Measurements from ENCODE around the gene DPEP2.
A peak's percentile ranks its signal among the peaks of the same experiment; 100 is the strongest.
"Not testable (repeated sequence)": the region's sequence is repeated elsewhere in the genome, so short reads cannot be mapped to it uniquely, and the experiment has no call there.

The DPEP2 gene

GRCh38 chr16:67972285-67972684 lies 27.0 kb downstream of the DPEP2 start:
- not testable (repeated sequence) for DNase-seq

GRCh38 chr16:67971111-67971510 lies 28.2 kb downstream of the DPEP2 start:
- no peak for DNase-seq

GRCh38 chr16:67969254-67970039 lies 29.8 kb downstream of the DPEP2 start:
- no peak for DNase-seq

- DNase-seq, result peak; percentile 63 to 71
Observed at GRCh38 chr16:67968400-67969253, 30.7 kb downstream of the DPEP2 start, which contains the start of gene SLC12A4. SLC12A4 (minus strand) TSS chr16:67968637; CDS start chr16:67968553, 84 bp downstream.

GRCh38 chr16:67967958-67968399 lies 31.3 kb downstream of the DPEP2 start:
- no peak for DNase-seq

GRCh38 chr16:67967183-67967957 lies 31.9 kb downstream of the DPEP2 start:
- DNase-seq, result peak in 1 of 2 experiments; percentile 15

- peak in 1 of 2 experiments; percentile 17 for DNase-seq
Observed at GRCh38 chr16:67966549-67967182, 32.6 kb downstream of the DPEP2 start.

GRCh38 chr16:67965668-67966548 lies 33.4 kb downstream of the DPEP2 start:
- no peak for DNase-seq

- no peak for DNase-seq
Observed at GRCh38 chr16:67964477-67965131, 34.7 kb downstream of the DPEP2 start.

GRCh38 chr16:67963662-67964321 lies 35.5 kb downstream of the DPEP2 start:
- DNase-seq, result no peak

GRCh38 chr16:67963292-67963661 lies 36.0 kb downstream of the DPEP2 start:
- no peak for DNase-seq

GRCh38 chr16:67962135-67962534 lies 37.1 kb downstream of the DPEP2 start:
- no peak for DNase-seq

- no peak for DNase-seq
Observed at GRCh38 chr16:67961551-67961957, 37.7 kb downstream of the DPEP2 start.

GRCh38 chr16:67959536-67960329 lies 39.6 kb downstream of the DPEP2 start:
- DNase-seq, result peak in 1 of 2 experiments; percentile 34

- DNase-seq, result no peak
Observed at GRCh38 chr16:67957622-67958021, 41.7 kb downstream of the DPEP2 start.

GRCh38 chr16:67954421-67955196 lies 44.7 kb downstream of the DPEP2 start:
- DNase-seq, result no peak

GRCh38 chr16:67953641-67954375 lies 45.5 kb downstream of the DPEP2 start:
- no peak for DNase-seq

GRCh38 chr16:67951485-67951884 lies 47.8 kb downstream of the DPEP2 start:
- DNase-seq, result no peak

All from SW 1271 (cell line).